ENCODE data around the gene MAP4K1. TPM values are rescaled to one million over a fixed set of nuclear protein-coding genes. Genes with fewer than 3 reads are reported as not detected.
"Not testable (repeated sequence)": the region's sequence is repeated elsewhere in the genome, so short reads cannot be mapped to it uniquely, and the experiment has no call there.

Gene MAP4K1
- total RNA-seq, 1 donor from 2014 or later = 1.7 TPM

GRCh38 chr19:38561053-38561606, 56.6 kb downstream of the MAP4K1 start:
- no peak overlapping the region for H3K9ac ChIP-seq (ENCODE audit: low read length)
- no peaks in the 10 kb centered on the region for H4K20me1 ChIP-seq (ENCODE audit: insufficient read depth, low read length)
- H2AFZ ChIP-seq (ENCODE audit: low read depth, low read length) = no peak overlapping the region
- peaks cover 11% of the 10 kb centered on the region for H3K4me1 Mint-ChIP-seq (ENCODE audit: low read depth, unreplicated experiment)
- no peaks in the 10 kb centered on the region for H3K79me2 ChIP-seq (ENCODE audit: insufficient read depth, low read length)
- H3K9me3 Mint-ChIP-seq (ENCODE audit: unreplicated experiment) = no peaks in the 10 kb centered on the region
- H3K27me3 Mint-ChIP-seq (ENCODE audit: low read depth, unreplicated experiment) = peaks cover 19% of the 10 kb centered on the region
- no peak overlapping the region for H3K27ac ChIP-seq (ENCODE audit: low read depth, low read length)
- H3K9me3 ChIP-seq (ENCODE audit: insufficient read depth, low read depth, low read length) = no peaks in the 10 kb centered on the region
- H3K27ac Mint-ChIP-seq (ENCODE audit: unreplicated experiment) = no peak overlapping the region
- H3K36me3 ChIP-seq (ENCODE audit: insufficient read depth, low read length) = no peaks in the 10 kb centered on the region
- H3K27me3 ChIP-seq (ENCODE audit: insufficient read depth, low read length) = peaks cover 3% of the 10 kb centered on the region
- no peak overlapping the region for H3K4me3 ChIP-seq (ENCODE audit: insufficient read depth, low read depth, low read length)
- H3K4me3 Mint-ChIP-seq (ENCODE audit: unreplicated experiment) = no peak overlapping the region
- no peaks in the 10 kb centered on the region for H3K36me3 Mint-ChIP-seq (ENCODE audit: low read depth, unreplicated experiment)
- FAIRE-seq = no peak
- no peak overlapping the region for H3K4me2 ChIP-seq (ENCODE audit: low read length)
- DNase-seq (ENCODE audit: low read depth) = no peak
- no peaks in the 10 kb centered on the region for H3K4me1 ChIP-seq (ENCODE audit: insufficient read depth, low read length)
- TF ChIP-seq CTCF (IDR thresholded peaks at IDR 0.05; ENCODE audit: insufficient read depth, low read depth, low read length) (no peak), EZH2 (IDR thresholded peaks at IDR 0.05; ENCODE audit: insufficient read depth, low read length) (no peak)

GRCh38 chr19:38559428-38560401, 58.0 kb downstream of the MAP4K1 start:
- Mint-ChIP-seq H3K4me3 (ENCODE audit: unreplicated experiment) (no peak overlapping the region), H3K4me1 (ENCODE audit: low read depth, unreplicated experiment) (peaks cover 11% of the 10 kb centered on the region), H3K27me3 (ENCODE audit: low read depth, unreplicated experiment) (peaks cover 18% of the 10 kb centered on the region), H3K27ac (ENCODE audit: unreplicated experiment) (peak overlapping the region; percentile 29), H3K36me3 (ENCODE audit: low read depth, unreplicated experiment) (no peaks in the 10 kb centered on the region), H3K9me3 (ENCODE audit: unreplicated experiment) (no peaks in the 10 kb centered on the region)
- H3K9me3 ChIP-seq (ENCODE audit: insufficient read depth, low read depth, low read length) = no peaks in the 10 kb centered on the region
- no peak overlapping the region for H3K9ac ChIP-seq (ENCODE audit: low read length)
- H3K4me1 ChIP-seq (ENCODE audit: insufficient read depth, low read length) = no peaks in the 10 kb centered on the region
- TF ChIP-seq CTCF (IDR thresholded peaks at IDR 0.05; ENCODE audit: insufficient read depth, low read depth, low read length) (no peak), EZH2 (IDR thresholded peaks at IDR 0.05; ENCODE audit: insufficient read depth, low read length) (no peak)
- no peaks in the 10 kb centered on the region for H3K36me3 ChIP-seq (ENCODE audit: insufficient read depth, low read length)
- peaks cover 3% of the 10 kb centered on the region for H3K27me3 ChIP-seq (ENCODE audit: insufficient read depth, low read length)
- H4K20me1 ChIP-seq (ENCODE audit: insufficient read depth, low read length) = no peaks in the 10 kb centered on the region
- FAIRE-seq (no peak), DNase-seq (ENCODE audit: low read depth) (peak; percentile 22)
- no peaks in the 10 kb centered on the region for H3K79me2 ChIP-seq (ENCODE audit: insufficient read depth, low read length)
- no peak overlapping the region for H3K27ac ChIP-seq (ENCODE audit: low read depth, low read length)
- no peak overlapping the region for H3K4me3 ChIP-seq (ENCODE audit: insufficient read depth, low read depth, low read length)
- no peak overlapping the region for H3K4me2 ChIP-seq (ENCODE audit: low read length)
- no peak overlapping the region for H2AFZ ChIP-seq (ENCODE audit: low read depth, low read length)

- H3K9me3 Mint-ChIP-seq (ENCODE audit: unreplicated experiment); H2AFZ ChIP-seq (ENCODE audit: low read depth, low read length); H3K27ac Mint-ChIP-seq (ENCODE audit: unreplicated experiment); H3K36me3 ChIP-seq (ENCODE audit: insufficient read depth, low read length); H3K27ac ChIP-seq (ENCODE audit: low read depth, low read length); H3K4me3 ChIP-seq (ENCODE audit: insufficient read depth, low read depth, low read length); H3K9ac ChIP-seq (ENCODE audit: low read length); H4K20me1 ChIP-seq (ENCODE audit: insufficient read depth, low read length); H3K36me3 Mint-ChIP-seq (ENCODE audit: low read depth, unreplicated experiment); H3K4me2 ChIP-seq (ENCODE audit: low read length); H3K4me3 Mint-ChIP-seq (ENCODE audit: unreplicated experiment); H3K79me2 ChIP-seq (ENCODE audit: insufficient read depth, low read length); H3K9me3 ChIP-seq (ENCODE audit: insufficient read depth, low read depth, low read length); FAIRE-seq; H3K4me1 ChIP-seq (ENCODE audit: insufficient read depth, low read length); H3K27me3 ChIP-seq (ENCODE audit: insufficient read depth, low read length); DNase-seq (ENCODE audit: low read depth): not testable (repeated sequence)
- H3K4me1 Mint-ChIP-seq (ENCODE audit: low read depth, unreplicated experiment) = peaks cover 11% of the 10 kb centered on the region
- H3K27me3 Mint-ChIP-seq (ENCODE audit: low read depth, unreplicated experiment) = peaks cover 16% of the 10 kb centered on the region
Observed at GRCh38 chr19:38558933-38559332, 58.8 kb downstream of the MAP4K1 start.

Data from astrocyte (in vitro differentiated cells and primary cell).